Islet precursor cell (in vitro differentiated cells): ENCODE results near the gene MEPE.

Experiments
- DNase-seq: peaks from one replicate; pipeline ENCODE4 v3.0.0-alpha.2; 2018

Gene MEPE

DNA sequence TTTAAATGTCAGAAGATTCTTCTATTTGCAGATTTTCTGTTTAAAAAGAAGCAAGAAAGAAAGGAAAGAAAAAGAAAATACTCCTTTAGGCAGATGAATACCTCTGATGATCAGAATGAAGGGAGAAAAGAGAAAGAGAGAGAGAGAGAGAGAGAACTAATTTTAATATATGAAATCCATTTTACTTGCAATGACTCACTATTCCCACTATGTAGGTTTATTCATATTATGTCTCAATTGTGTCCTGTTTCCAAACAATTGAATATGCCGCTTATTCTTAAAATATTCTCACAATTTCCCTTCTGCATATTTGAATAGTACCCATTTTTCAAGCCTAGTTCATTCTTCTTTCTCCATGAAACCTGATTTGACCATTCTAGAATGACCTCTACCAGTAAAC is 11.7 kb downstream of the MEPE start:
- no peak for DNase-seq

DNA sequence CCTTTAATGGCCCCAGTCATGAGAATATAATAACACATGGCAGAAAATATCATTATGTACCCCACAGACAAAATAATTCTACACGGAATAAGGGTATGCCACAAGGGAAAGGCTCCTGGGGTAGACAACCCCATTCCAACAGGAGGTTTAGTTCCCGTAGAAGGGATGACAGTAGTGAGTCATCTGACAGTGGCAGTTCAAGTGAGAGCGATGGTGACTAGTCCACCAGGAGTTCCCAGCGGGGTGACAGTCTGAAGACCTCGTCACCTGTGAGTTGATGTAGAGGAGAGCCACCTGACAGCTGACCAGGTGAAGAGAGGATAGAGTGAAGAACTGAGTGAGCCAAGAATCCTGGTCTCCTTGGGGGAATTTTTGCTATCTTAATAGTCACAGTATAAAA is 13.5 kb downstream of the MEPE start:
- no peak for DNase-seq

DNA sequence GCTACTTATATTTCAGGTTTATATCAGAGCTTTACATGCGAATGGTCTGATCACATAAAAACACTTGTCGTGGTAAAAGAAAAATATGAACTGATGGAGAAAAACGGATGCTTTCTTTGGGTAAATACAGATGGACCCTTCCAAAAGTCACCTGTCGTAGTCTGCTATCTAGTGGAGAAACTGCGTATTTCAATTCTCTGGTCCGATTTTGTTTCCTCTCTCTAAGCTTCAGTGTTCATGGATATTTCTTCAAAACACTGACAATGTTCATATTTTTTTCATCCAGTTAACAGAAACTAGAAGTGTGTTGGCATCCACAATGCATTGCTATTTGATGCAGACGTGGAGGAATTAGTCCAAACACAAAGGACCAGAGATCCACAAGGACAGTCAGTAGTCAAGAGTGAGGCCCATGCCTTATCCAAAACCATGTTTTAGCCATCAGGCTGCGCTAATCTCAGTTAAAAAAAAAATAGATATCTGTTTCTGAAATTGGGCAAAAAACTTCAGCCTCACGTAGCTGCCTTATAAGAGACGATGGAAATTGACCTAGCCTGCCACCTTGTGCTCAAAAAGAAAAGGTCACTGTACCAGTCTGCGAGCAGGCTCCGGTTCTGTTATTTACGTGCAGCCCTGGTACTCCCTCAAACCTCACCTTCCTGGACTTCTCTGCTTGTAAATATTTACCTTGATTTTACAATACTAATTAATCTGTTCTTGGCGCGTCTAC is 16.0 kb downstream of the MEPE start:
- DNase-seq: peak; percentile 68

DNA sequence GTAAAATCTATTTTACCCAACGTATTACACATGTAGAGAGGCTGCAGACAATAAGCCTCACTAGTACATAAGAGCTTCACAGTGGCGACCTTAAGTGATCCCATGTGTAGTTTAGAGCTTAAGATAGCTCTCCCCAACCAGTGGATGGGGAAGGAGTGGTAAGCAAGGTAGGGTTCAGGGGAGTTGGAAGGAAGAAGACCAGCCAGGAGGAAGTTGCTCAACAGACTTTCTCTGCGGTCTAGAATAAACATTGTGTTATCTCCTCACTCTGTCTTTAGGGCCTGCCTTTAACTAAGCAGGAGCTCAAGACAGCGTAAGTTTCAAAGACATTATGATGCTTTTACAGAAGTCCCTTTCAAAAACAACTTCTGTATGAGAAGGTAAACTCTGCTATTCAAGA is 16.8 kb downstream of the MEPE start:
- DNase-seq: no peak

DNA sequence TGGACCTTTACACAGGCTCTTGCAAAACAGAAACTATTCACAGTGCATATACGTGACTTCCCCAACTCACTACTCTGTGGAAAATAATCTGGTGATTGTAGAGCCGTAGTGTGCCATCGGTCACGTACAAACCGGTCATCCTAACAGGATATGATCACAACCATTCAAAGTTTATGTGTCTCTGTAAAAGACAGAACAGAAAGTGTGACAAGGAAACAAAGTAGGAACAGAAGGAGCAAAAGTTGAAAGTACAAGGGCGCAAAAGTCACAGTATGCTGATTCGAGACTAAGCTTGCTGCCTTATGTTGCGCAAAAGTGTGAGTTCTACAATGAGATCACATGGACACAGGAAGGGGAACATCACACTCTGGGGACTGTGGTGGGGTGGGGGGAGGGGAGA is 18.6 kb downstream of the MEPE start:
- DNase-seq: no peak

DNA sequence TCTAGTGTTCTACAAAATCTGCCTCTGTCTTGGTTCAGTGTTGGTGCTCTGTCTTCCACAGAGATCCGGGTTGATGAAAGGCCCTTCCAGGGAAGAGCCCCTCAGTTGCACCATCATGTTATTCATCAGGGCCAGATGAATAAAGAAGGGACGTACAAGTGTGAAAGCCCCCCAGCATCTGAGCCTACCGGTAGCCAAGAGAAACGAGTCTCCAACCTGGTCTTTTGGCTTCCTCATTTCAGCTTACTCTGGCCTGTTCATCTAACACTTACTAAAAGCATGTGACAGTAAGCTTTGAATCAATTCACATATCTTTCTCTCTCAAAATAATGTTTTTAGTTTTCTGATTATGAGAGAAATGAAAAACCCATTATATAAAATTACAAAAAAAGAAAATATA is 19.2 kb downstream of the MEPE start:
- DNase-seq: no peak

DNA sequence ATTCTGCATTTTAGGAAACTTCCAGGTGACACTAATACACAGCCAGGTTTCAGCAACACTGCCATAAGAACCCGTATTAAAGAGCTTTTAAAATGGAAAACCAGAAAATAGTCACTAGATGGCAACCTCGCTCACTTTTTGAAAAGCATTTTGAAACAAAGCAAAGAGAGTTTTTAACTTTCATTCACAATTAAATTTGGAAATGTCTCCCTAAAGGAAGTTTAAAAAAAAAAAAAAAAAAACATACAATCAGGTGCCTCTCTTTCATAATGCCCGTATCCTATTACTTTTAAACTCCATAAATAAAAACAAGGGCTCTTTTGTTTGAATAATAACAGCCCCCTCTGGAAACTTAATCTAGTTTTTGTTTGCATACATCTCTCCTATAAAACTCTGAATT is 20.3 kb downstream of the MEPE start:
- no peak for DNase-seq

DNA sequence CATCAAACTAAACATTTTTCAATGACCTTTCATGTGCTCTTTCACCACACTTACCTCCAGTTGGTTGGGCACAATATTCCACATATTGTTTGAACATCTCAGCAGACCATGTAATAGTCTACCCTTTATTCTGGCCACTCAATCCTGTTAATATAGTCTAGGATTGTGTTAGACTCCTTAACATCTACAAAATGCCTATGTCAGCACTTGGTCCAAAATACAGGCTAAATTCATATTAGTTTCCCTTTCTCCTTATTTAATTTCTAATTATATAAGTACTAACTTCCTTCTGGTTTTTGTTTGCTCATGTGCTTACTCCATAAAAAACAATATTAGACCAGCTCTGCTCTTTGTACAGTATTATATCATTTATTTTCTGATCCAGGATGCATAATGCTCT is 21.1 kb downstream of the MEPE start:
- no peak for DNase-seq

DNA sequence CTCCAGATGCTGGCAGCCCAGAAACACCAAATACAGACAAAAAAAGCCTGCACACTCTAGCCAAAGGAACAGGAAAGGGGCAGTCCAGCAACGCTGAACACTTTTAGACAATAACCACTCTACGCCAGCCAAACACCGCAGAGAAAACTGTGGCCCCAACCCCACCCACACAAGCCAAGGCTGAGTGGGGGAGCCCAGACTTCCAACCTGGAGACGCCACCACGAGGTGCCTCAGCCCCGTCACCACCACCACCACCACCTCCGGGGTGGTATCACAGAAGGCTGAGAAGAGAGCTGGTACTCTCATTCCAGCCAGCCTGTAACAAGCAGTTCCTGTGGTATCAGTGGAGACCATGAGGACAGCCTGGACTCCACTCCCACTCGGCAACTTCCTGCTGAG is 22.8 kb downstream of the MEPE start:
- no peak for DNase-seq

DNA sequence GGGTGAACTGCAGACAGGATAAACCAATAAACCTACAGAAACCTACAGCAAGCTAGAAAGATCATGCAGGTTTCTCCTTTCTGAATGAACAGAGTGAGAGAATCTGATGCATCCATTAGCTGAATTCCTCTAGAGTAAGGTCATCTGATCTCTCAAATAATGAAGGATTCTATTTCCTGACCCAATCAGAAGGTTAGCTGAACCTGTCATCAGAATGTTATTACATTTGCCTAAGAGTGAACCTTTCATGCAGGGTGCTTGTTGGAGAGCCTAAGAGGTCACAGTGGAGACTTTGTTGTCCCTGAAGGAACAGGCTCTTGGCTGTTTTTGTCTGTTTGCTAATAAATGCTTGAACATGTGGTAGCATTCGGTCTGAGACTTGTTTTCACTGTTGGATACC is 24.0 kb downstream of the MEPE start:
- DNase-seq: no peak

DNA sequence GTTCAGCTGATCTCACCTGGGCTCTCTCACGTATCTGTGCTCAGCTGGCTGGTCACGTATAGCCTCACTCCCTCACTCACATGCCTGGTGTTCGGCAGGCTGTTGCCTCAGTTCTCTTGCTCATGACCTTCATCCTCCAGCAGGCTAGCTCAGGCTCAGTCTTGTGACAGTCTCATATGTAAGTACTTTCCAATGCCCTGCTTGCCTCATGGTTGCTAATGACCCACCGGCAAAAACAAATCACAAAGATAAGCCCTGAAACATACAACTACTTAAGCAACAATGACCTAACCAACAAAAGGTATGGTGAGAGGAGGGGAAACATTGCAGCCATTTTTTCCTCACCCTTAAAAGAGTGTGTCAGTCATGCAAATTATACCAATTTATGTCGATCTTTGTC is 25.0 kb downstream of the MEPE start:
- no peak for DNase-seq

DNA sequence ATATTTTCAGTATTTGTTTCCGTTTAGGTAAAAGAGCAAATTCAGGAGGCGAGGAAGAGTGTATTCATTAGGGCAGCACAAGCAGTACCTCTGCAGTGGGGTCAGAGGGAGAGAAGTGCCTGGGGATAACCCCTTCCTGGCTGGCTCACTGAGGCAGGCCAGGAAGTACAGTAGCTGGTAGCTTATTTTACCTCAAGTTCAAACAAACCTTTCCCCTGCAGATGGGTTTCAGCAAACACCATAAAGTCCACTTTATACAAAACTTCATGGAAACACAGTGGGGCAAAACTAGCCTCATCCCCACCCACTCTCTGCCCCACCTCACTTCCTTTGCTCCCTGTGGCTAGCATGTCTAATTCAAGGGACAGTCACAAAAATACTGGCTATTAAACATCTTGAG is 29.5 kb downstream of the MEPE start:
- no peak for DNase-seq

DNA sequence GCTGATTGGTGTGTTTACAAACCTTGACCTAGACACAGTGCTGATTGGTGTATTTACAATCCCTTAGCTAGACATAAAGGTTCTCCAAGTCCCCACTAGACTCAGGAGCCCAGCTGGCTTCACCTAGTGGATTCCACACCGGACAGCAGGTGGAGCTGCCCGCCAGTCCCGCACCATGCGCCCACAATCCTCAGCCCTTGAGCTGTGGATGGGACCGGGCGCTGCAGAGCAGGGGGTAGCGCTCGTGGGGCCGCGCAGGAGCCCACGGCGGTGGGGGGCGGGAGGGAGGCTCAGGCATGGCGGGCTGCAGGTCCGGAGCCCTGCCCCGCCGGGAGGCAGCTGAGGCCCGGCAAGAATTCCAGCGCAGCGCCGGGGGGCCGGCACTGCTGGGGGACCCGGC is 30.7 kb downstream of the MEPE start:
- no peak for DNase-seq

DNA sequence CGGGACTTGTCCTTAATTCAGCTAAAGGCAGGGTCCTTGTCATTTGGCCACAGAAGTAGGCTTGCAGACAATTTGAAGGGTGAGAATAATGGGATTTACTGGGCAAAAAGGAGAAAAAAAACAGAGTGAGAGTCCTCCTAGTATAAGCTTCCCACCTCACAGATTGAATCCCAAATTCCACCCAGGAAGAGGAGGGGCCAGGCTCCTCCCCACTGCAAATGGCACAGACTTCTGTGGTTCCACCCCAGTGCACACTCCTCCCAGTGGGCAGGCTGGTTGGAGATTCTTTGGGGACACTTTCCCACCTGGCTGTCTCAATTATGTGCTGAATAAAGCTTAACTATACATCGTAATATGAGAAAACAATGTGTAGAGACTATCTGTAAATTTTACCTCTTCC is 31.6 kb downstream of the MEPE start:
- no peak for DNase-seq

DNA sequence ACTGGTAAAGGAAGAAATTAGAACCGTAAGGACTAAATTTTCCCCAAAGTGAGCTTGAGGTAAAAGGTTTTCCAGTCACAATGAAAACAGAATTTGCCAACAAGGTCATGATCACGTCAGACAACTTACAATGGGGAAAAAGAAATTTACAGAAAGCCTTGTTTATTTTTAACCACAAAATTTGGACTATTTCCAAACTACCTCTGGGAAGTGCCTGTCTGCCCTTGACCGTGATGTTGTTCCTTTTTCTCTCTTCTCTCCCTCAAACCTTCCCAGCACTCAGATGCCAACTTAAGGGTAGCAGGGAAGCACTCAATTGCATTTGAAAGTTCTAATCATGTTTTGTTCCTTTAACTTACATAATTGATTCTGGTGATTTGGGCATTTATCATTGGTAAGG is 32.5 kb downstream of the MEPE start:
- no peak for DNase-seq

DNA sequence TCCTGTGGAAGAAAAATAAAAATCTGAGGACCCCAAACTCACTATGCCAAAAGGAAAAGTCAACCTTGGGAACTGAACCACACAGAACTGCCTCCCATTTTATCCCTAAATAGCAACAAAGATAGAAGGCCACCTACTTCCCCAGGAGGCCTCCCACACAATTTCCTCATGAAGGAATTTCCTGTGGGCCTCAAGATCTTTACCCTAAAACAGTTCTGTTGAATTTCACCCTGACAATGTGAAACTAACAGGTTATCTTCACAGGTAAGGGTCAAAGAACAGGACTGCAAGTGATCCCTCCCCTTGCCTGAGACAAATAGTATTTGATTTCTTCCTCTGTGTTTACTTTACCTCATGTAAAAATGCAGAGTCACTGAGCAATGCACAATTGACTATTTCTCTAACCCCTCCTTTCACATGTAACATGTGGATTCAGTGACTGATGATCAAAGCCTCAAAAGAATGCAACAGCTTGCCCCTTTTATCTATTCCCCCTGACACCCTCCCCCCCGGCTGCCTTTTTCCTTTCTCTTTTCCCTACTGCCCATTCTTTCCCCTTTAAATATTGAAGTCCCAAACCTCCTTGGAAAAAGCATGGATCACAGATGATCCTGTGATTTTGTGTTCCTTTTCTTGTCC is 33.3 kb downstream of the MEPE start:
- DNase-seq: peak; percentile 60

DNA sequence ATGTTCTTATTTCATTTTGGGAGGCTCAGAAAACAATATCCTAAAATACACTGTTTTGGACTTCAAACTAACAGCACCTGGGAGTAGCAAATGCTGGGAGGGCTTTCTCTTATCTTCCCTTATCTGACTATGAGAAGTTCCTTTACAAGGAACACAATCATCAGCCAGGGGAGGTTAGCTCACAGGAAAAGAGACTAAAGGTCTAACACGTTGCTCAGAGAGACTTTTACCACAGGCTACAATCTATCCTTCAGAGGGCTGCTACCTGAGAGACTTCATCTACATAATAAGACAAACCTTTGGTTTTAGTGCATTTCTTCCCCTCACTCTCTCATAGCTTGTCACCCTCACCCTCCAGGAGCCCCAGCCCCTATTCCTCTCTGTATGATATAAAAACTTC is 35.8 kb downstream of the MEPE start:
- DNase-seq: no peak

DNA sequence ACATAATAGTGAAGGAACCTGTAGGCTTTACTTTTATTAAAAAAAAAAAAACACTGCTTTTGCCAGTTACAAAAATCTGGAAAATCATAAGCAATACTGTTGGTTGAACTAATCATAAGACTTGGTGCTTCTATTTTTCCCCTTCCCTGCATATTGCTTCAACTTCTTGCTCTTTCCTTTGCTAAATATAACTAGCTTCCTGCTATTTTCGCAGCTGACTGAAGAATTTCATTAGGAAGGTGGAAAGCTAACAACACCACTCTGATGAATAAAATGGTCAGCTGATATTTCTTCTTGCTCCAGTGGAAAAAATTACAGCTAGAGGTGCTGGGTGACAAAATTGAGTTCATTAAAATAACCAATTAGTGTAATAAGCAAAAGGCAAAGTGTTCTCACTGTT is 39.3 kb downstream of the MEPE start:
- no peak for DNase-seq

DNA sequence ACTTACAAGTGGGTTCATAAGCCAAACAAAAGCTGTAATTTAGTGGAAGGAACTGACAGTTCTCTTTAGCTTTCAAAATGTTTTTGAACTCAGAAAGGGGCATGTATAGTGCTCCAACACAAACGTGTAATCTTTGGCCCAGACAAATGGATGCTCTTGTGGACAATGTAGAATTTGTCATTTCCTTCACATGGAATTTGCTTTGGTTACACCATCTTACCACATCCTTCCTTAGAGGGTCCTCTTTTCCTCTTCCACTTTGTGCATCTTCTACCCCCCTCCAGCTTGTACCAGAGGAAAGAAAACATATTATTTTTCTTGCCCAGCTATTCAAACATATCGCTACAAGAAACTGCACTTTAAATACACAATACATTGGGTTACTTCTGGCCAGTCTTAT is 42.4 kb downstream of the MEPE start:
- DNase-seq: no peak

DNA sequence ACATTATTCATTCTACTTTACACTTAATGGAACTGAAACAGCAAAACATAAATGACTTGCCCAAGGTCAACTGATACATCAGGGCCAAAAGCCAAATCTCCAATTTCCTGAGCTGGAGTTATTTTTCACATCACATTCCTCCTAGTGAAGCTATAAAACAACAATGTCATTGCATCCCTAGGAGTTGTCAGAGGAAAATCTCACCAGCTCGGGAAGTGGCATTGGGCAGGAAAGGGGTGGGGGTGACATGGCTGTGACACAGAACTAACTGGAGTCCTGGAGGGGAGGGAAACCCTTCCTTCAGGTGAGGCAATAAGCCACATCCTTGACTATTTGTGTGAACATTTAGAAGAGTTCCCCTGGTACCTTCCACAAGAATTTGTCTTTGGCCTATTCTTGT is 47.3 kb downstream of the MEPE start:
- DNase-seq: no peak

DNA sequence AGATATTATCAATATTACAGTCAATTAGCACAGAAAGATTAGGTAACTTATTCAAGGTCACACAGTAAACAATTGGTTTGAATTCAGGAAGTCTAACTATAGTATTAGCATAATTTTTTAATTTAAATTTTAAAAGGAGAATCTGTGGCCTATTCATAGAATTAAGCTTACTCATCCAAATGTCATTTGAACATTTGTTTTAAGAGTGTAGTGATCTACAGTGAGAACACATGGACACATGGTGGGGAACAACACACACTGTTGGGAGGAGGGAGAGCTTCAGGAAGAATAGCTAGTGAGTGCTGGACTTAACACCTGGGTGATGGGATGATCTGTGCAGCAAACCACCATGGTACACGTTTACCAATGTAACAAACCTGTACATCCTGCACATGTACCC is 48.3 kb downstream of the MEPE start:
- no peak for DNase-seq

DNA sequence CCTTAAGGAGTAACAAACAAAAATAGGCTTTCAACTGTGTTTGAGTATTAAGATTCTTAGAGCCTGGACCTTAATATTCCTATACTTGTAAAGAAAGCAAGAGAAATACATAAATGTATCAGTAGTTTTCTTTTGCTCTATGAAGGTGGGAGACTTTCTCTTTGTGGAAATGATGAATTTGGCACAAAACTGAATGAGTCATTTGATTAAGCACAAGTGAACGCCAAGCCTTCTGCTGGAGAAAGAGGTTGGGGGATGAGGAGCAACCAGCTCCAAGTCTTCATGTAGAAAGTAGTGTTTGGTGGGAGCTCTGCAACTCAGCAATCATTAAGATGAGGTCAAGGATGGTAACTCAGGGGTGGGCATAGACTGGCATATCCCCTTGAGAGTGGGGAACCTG is 49.6 kb downstream of the MEPE start:
- no peak for DNase-seq

DNA sequence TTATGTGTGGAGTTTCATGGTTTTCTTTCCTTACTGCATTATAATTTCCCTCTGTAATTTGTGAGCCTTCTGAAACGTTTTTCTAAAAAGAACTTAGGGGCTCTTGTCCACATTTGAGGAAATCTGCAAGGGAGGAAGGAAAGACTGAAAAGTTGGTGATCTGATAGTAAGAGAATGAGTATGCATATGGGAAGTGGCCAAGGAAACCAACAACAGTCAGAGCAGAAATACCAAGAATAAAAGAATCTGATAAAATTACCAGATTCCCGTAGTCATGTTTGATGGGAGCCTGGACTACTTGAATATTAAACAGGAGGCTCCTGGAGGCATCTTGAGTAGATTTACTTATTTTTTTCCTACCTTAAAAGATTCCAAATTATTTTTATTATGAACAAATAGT is 50.1 kb downstream of the MEPE start:
- no peak for DNase-seq

DNA sequence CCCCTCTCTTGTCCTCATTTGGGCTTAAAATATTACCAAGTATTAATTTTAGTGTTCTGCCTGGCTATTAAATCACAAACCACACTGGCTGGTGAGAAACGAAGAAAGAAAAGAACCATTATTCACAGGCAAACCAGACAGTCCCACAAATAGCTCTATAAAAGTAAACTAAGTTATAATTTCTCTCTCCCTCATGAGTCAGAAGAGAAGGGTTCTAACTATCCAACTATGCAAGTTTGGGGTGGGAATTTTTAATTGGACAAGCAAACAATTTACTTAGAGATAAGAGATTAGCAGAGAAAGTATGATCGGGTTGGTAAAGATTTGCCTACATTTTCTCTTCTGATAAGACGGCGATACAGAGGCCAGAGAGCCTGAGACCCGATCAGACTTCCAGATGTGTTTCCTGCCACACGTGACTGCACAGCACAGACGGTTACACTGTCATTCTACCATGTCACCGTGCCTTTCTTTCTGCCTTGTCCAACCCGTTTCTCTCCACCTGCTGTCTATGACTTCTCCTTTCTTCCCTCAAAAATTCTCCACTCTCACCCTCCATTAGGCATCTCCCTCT is 52.3 kb downstream of the MEPE start:
- no peak for DNase-seq

DNA sequence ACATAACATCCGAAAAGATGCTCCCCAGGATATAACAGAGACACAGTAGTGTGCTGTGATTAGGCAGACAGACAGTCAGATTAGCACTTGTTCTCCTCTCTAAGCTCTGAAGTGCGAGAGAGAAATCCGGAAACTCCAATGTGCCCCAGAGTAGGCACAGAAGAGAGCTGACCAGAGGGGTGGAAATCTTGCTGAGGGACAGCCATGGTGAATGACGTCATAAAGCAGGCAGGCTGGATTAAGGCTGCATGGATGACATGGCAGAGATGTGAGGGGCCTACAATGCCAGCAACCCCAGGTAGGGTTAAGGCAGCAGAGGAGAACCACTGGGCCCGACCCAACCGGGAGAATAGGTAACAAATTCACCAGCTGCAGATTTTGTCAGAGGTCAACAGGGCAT is 53.3 kb downstream of the MEPE start:
- DNase-seq: no peak
